HCT116 (cell line): Measurements from ENCODE around the gene TTC12. TPM values are rescaled to one million over a fixed set of nuclear protein-coding genes. Genes with fewer than 3 reads are reported as not detected.

Experiments
- ATAC-seq: fragments of 200-7000 bp; cut with Tn5 transposase; 2 replicates; pipeline ENCODE4 v1.9.1; 2020; ENCODE audit warnings: mild to moderate bottlenecking, moderate library complexity
- BruUV-seq: library from RNA; stranded (reverse); fragments of 400-500 nt; replicated peaks from 2 replicates; lab custom pipeline; 2021; lab: Mats Ljungman, UMichigan
- CTCF ChIA-PET: fragments of 300-600 bp; sonication (Branson Sonifier 250); formaldehyde crosslinking; loops from one replicate; lab custom pipeline; 2021; ENCODE audit warnings: antibody characterized with exemption; lab: Charles Lee
- POLR2A ChIA-PET: fragments of 300-600, 350-600 bp; sonication (Branson Sonifier 250); formaldehyde crosslinking; loops from one replicate; lab custom pipeline; 2021; ENCODE audit warnings: antibody characterized with exemption; lab: Charles Lee
- RAD21 ChIA-PET, 2 experiments: fragments of 300-600 bp; sonication (Branson Sonifier 250); formaldehyde crosslinking; loops; one replicate each; lab custom pipeline; 2023; ENCODE audit warnings: low total read pairs in 2 of 2; ENCODE audit not compliant: uncharacterized antibody in 2 of 2, unreplicated experiment in 2 of 2, low non-redundant PET in 1 of 2; lab: Charles Lee
- DNase-seq: peaks from one replicate; pipeline ENCODE4 v3.0.0-alpha.2; 2010; ENCODE audit warnings: low read depth, low spot score
- H2AFZ ChIP-seq: fragments of 200-600 bp; shearing (Covaris generic), sonication (generic); 2 replicates; pipeline ENCODE4 v1.6.1; 2017; ENCODE audit warnings: low read depth, mixed run types, mixed read lengths, antibody characterized with exemption, low read length; ENCODE audit not compliant: poor library complexity, severe bottlenecking
- H3K27ac ChIP-seq: 2 replicates; pipeline ENCODE4 v1.5.1; 2012; ENCODE audit warnings: low read depth, low read length
- H3K27me3 ChIP-seq: fragments of 200-600 bp; sonication (generic); 2 replicates; pipeline ENCODE4 v1.6.1; 2016; ENCODE audit warnings: mixed run types, low read length, mixed read lengths; ENCODE audit not compliant: insufficient read depth
- H3K36me3 ChIP-seq, 2 experiments: fragments of 200-500 bp in 1 of 2; fragments of 200-600 bp in 1 of 2; sonication (Bioruptor generic) in 1 of 2; sonication (generic) in 1 of 2; 2 replicates each; pipeline versions ENCODE4 v1.5.1 to v1.6.1; 2014 to 2016; ENCODE audit warnings: low read length in 2 of 2, inconsistent platforms in 1 of 2, mixed read lengths in 1 of 2, mixed run types in 1 of 2; ENCODE audit not compliant: insufficient read depth in 2 of 2, control insufficient read depth in 1 of 2
- H3K4me1 ChIP-seq, 2 experiments: fragments of 200-600 bp in 1 of 2; sonication (generic) in 1 of 2; 2 replicates each; pipeline versions ENCODE4 v1.5.1 to v1.6.1; 2012 to 2017; ENCODE audit warnings: low read length in 2 of 2, inconsistent platforms in 1 of 2, mild to moderate bottlenecking in 1 of 2, mixed read lengths in 1 of 2, mixed run types in 1 of 2, moderate library complexity in 1 of 2; ENCODE audit not compliant: insufficient read depth in 2 of 2, control insufficient read depth in 1 of 2
- H3K4me2 ChIP-seq: fragments of 200-600 bp; sonication (generic); 2 replicates; pipeline ENCODE4 v1.6.1; 2017; ENCODE audit warnings: mixed run types, low read length, mixed read lengths
- H3K4me3 ChIP-seq, 2 experiments: fragments of 200-600 bp in 1 of 2; sonication (generic) in 1 of 2; replicated peaks in 1 of 2; 2 replicates each; pipeline ENCODE4 v1.5.1; 2011 to 2016; ENCODE audit warnings: low read length in 2 of 2, control low read depth in 1 of 2, low read depth in 1 of 2, mild to moderate bottlenecking in 1 of 2, mixed read lengths in 1 of 2, mixed run types in 1 of 2
- H3K79me2 ChIP-seq: fragments of 200-600 bp; sonication (generic); 2 replicates; pipeline ENCODE4 v1.6.1; 2017; ENCODE audit warnings: mild to moderate bottlenecking, mixed run types, low read length, moderate library complexity, mixed read lengths; ENCODE audit not compliant: insufficient read depth
- H3K9ac ChIP-seq: fragments of 200-600 bp; sonication (generic); 2 replicates; pipeline ENCODE4 v1.6.1; 2016; ENCODE audit warnings: low read length, mixed read lengths
- H3K9me2 ChIP-seq: fragments of 200-600 bp; sonication (generic), shearing (Covaris generic); 2 replicates; pipeline ENCODE4 v1.6.1; 2017; ENCODE audit warnings: mixed run types, mild to moderate bottlenecking, moderate library complexity; ENCODE audit not compliant: insufficient read depth
- H3K9me3 ChIP-seq, 2 experiments: fragments of 200-500 bp in 1 of 2; fragments of 200-600 bp in 1 of 2; sonication (Bioruptor generic) in 1 of 2; sonication (generic) in 1 of 2; 2 replicates each; pipeline ENCODE4 v1.6.1; 2014 to 2017; ENCODE audit warnings: low read length in 2 of 2, mixed read lengths in 2 of 2, inconsistent platforms in 1 of 2, low read depth in 1 of 2, mild to moderate bottlenecking in 1 of 2, mixed run types in 1 of 2, moderate library complexity in 1 of 2; ENCODE audit not compliant: control insufficient read depth in 1 of 2, insufficient read depth in 1 of 2
- H4K20me1 ChIP-seq: fragments of 200-600 bp; sonication (generic), shearing (Covaris generic); 2 replicates; pipeline ENCODE4 v1.6.1; 2017; ENCODE audit warnings: mixed run types, mild to moderate bottlenecking, moderate library complexity; ENCODE audit not compliant: insufficient read depth
- ATF3 ChIP-seq: IDR thresholded peaks from 2 replicates; pipeline ENCODE4 v1.6.1; 2012
- CBX3 ChIP-seq: IDR thresholded peaks from 2 replicates; pipeline ENCODE4 v1.6.1; 2012; ENCODE audit warnings: low read depth
- CEBPB ChIP-seq: IDR thresholded peaks from 2 replicates; pipeline ENCODE4 v1.6.1; 2012; ENCODE audit warnings: low read depth
- CTCF ChIP-seq, 3 experiments: fragments of 200-600 bp in 1 of 3; sonication (generic) in 1 of 3; IDR thresholded peaks in 2 of 3; conservative IDR thresholded peaks in 1 of 3; 2 replicates each; pipeline ENCODE4 v1.5.1; 2012 to 2017; ENCODE audit warnings: low read depth in 2 of 3, low read length in 2 of 3, antibody characterized with exemption in 1 of 3, borderline replicate concordance in 1 of 3, control low read depth in 1 of 3, mild to moderate bottlenecking in 1 of 3, mixed read lengths in 1 of 3, mixed run types in 1 of 3, moderate library complexity in 1 of 3; ENCODE audit not compliant: insufficient read depth in 1 of 3
- ELF1 ChIP-seq: IDR thresholded peaks from 2 replicates; pipeline ENCODE4 v1.6.1; 2012; ENCODE audit warnings: low read depth, borderline replicate concordance
- EZH2phosphoT487 ChIP-seq: fragments of 200-600 bp; IDR thresholded peaks from 2 replicates; pipeline ENCODE4 v1.6.1; 2018; ENCODE audit warnings: antibody characterized with exemption, borderline replicate concordance
- POLR2A ChIP-seq: IDR thresholded peaks from 2 replicates; pipeline ENCODE4 v1.7.0; 2011; ENCODE audit warnings: borderline replicate concordance; ENCODE audit not compliant: insufficient read depth, insufficient read length; ENCODE audit errors: extremely low read depth
- POLR2AphosphoS5 ChIP-seq: IDR thresholded peaks from 2 replicates; pipeline ENCODE4 v1.6.1; 2011; ENCODE audit warnings: mild to moderate bottlenecking, low read depth, low read length, moderate library complexity
- SP1 ChIP-seq: IDR thresholded peaks from 2 replicates; pipeline ENCODE4 v1.6.1; 2012; ENCODE audit warnings: low read depth
- SRF ChIP-seq: IDR thresholded peaks from 2 replicates; pipeline ENCODE4 v1.6.1; 2012; ENCODE audit warnings: low read depth
- intact Hi-C: fragments of 100-400 bp; cut with micrococcal nuclease; formaldehyde crosslinking; loops from 2 replicates; pipeline ENCODE4 v1.10.0; 2022
- total RNA-seq: library from RNA; stranded (reverse); gene quantifications from one replicate; pipeline ENCODE4 v1.2.1, GENCODE V29; 2021; ENCODE audit not compliant: unreplicated experiment

TTC12 gene
- total RNA-seq, 1 experiment from 2014 or later: 12.6 TPM

GRCh38 chr11:113350336-113351067, 36.1 kb downstream of the TTC12 start:
- BruUV-seq: no TSS peak
- Histone ChIP-seq H3K9ac (no peak overlapping the region), H3K4me1 (no peaks in the 10 kb centered on the region), H3K9me3 (no peaks in the 10 kb centered on the region)
- TF ChIP-seq POLR2AphosphoS5 (no peak), SRF (no peak), POLR2A (no peak), ATF3 (no peak), CBX3 (no peak), ELF1 (no peak), EZH2phosphoT487 (no peak), SP1 (no peak), CEBPB (no peak), CTCF (IDR thresholded peaks at IDR 0.05 in 2 of 3, conservative IDR thresholded peaks at IDR 0.05 in 1 of 3; ENCODE audit: borderline replicate concordance in 1 of 3, insufficient read depth in 1 of 3, low read depth in 2 of 3, low read length in 2 of 3) (no peak)
- TF ChIP-seq, all 23 proteins: peak for 0
- intact Hi-C loops: no loop called here
- DNase-seq (no peak), ATAC-seq (no peak)
- ChIA-PET RAD21 (no interaction called here), POLR2A (no interaction called here), CTCF (no interaction called here)
- Histone ChIP-seq H2AFZ (no peak overlapping the region), H3K27ac (no peak overlapping the region), H3K79me2 (no peaks in the 10 kb centered on the region), H3K36me3 (no peaks in the 10 kb centered on the region), H3K9me2 (no peaks in the 10 kb centered on the region), H3K4me3 (no peak overlapping the region), H3K4me2 (no peak overlapping the region), H3K27me3 (no peaks in the 10 kb centered on the region), H4K20me1 (no peaks in the 10 kb centered on the region)
